Activated naive CD4-positive, alpha-beta T cell treated with Interleukin-2 at 50 U/mL for 16 hours (primary cell): ENCODE data around the gene TECPR1.

Experiments
- DNase-seq: peaks from one replicate; pipeline ENCODE4 v3.0.0-alpha.2; 2020

The TECPR1 gene

DNA sequence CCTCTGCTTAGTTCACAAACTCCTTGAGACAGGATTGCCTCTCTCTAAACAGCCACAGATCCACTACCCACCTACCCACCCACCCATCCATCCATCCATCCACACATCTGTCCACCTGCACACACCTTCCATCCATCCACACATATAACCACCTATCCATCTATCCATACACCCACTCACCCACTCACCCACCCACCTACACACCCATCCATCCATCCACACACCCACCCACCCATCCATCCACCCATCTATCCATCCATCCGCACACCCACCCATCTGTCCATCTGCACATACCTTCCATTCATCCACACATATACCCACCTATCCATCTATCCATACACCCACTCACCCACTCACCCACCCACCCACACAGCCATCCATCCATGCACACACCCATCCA is 9.7 kb downstream of the TECPR1 start:
- DNase-seq: no peak

DNA sequence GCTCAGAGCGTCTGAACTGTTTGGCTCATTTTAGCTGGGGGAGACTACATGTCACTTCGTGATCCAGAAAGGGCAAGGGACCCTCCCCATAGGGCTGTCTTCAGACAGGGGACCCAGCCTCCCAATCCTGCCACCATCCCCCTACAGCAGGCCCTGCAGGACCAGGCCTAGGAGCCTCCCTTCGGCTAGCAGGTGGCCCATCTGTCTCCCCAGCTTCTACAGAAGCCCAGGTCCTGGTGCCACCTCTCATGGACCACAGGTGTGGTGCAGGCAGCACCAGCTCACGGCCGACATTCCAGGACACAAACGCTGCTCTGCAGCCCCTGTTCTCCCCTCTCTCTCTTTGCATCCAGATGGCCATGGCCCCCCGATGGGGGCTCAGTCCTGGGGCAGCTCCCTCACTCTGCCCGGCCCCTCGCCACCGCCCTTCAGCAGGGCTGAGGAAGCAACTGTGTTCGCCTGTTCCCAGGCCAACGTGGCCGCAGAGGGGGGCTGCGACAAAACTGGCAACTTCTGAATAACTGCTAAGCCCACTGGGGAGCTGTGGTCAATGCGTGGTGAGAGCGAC is 10.3 kb downstream of the TECPR1 start:
- DNase-seq: no peak

DNA sequence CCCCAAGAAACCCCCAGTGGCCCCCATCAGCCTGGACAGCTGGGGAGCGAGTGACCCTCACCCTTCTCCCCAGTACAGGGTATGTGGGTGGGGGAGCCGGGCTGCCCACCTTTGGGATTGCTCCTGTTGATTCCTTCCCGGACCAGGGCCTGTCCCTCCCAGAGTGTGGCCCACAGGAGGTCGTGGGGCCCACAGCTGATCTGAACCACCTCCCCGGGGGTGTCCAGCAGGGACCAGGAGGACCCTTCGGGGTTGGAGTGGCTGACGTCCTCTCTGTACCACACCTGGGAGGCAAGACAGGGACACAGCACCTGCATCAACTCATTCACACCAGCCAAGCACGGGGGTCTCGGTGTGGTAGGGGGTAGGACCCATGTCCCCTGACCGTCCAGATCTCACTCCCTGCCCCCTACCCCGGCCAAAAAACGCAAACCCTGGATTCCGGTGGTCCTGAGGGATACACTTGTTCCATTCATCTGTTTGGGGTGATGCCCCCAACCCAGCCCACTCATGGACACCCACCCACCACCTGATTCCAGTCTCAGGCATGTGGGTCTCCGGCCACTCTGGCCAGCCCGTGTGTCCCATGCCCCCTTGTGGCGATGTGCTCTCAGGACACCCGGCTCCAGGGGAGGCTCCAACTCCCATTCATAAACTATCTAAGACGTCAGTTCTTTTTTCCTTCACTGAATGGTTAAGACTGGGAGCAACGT is 10.9 kb downstream of the TECPR1 start:
- peak; percentile 6 for DNase-seq

DNA sequence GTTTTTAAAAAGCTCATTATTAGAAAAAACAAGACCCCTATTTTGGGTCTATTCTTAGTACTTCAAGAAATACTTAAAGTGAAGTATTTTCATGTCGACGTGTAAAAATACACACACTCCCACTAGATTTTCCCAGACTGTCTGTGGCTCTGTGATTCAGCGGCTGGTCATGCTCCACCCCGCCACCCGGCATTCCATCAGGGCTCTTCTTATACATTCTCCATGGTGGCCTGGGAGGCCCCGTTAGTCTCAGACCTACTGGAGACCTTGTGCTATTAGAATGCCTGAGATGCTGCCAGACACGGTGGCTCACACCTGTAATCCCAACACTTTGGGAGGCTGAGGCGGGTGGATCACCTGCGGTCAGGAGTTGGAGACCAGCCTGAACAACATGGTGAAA is 13.1 kb downstream of the TECPR1 start:
- no peak for DNase-seq

DNA sequence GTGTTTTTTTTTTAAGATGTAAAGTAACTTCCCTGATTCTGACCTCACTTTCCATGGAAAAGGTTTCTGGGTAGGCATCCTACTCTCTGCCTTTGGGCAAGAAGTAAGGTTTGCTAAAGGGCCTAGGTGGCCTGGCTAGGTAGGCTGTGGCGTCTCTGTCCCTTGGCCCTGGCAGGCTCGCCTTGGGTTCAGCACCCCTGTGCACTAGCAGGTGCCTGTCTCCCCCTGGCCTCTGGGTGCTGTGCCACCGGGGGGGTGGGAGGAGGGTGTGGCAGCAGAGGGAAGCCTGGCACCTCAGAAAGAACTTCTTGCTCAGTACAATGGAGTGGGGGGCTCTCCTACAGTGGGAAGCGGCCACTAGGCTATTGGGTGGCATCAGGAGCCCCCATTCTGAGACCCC is 14.0 kb downstream of the TECPR1 start:
- DNase-seq: no peak

DNA sequence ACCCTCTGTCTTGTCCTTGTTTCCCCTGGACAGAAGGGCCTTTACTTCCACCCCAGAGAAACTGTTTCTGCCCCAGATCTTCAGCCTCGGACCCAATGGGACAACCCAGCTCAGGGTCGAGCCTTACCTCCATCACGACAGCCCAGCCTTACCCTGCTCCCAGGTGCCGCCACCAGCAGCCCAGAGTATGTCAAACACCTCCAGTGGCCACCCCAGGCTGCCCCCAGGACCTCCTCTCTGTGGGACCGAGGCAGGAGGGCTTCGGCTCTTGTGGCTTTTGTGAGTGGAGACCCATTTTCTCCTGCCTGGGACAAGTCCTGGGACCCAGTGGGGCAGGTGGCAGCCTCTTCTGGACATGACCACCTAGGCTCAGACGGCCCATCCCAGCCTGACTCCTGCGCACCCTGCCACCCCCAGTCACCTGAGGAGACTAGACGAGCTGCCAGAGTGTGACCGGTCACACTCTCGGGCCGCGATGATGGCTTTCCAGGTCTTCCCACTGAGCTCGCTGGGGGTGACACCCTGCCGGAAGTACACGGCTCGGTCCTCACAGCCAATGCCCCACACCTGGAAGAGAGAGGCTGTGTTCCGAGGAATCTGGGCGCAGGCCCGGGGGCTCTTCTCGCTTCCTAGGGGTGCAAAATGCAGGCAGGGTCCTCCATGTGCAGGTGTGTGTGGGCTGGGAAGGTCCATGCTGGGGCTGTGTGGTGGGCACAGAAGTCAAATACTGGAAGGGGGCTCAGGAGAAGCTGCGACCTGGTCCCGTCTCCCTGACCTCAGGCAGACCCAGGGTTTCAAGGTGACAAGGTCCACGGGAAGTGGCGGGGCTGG is 15.5 kb downstream of the TECPR1 start:
- DNase-seq: no peak

DNA sequence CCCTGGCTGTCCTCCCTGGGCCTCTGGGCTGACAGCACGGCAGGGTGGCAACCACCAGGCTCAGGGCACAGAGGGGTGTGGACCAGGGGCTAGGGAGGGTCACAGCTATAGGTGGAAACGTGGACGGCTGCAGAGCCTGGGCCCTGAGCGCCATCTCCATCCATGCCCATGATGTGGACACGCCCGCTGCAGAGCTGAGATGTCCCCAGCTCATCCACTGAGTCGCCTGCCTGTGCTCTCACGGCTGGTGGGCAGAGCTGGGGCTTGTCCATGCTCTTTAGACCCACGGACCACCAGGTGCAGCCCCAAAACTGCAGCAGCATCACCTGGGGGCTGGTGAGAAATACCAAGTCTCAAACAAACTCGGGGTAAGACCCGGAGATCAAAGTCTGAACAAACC is 16.1 kb downstream of the TECPR1 start:
- no peak for DNase-seq

DNA sequence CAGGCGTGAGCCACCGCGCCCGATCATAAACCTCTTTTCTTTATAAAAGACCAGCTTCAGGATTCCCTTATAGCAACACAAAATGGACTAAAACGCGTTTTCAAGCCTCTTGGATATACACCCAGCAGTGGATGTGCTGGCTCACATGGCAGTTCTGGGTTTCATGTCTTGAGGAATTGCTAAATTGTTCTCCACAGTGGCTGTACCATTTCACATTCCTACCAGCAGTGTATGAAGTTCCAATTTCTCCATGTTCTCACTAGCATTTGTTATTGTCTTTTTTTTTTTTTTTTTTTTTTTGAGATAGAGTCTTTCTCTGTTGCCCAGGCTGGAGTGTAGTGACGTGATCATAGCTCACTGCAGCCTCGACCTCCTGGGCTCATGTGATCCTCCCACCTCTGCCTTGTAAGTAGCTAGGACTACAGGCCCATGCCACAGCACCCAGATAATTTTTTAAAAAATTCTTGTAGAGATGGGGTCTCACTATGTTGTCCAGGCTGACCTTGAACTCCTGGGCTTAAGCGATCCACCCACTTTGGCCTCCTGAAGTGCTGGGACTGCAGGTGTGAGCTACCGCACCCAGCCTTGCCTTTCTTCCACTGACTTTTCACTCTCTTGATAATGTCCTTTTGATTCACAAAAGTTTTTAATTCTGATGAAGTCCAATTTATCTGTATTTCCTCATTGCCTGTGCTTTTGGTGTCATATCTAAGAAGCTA is 17.4 kb downstream of the TECPR1 start:
- no peak for DNase-seq

DNA sequence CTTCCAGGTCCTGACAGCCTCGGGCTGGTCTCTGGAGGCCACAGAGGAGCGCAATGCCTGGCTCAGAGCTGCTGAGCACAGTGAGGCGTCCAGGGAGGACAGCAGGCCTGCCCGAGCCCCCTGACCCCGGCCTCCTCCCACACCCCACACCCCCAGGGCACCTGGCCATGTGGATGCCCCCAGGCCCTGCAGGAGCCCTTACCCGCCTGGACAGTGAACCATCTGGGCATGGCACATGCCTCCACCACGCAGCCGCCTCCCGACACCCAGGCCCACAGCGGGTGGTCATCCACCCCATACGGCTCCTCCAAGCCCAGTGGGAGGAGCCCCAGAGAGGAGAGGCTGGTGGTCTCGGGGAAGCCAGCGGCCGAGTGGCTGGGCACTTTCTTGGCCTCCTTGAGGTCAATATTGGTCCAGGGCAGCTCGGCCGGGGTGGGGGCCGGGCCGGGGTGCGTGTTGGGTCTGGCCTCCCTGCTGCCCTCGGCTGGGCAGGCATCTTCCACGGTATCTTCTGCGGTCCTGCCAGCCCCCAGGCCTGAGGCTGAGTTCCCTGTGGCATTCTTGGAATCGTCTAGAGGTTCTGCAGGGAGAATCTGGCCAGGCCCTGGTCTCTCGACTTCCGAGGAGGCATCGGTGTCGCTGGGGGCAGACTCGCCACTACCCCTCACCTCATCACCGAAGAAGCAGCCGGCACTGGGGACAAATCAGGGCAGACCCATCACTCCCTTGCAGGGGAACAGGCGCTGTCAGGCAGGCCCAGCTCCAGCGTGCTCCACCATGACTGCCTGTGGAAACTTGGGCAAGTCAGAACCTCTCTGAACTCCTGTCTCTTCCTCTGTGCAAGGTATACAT is 18.6 kb downstream of the TECPR1 start:
- no peak for DNase-seq

DNA sequence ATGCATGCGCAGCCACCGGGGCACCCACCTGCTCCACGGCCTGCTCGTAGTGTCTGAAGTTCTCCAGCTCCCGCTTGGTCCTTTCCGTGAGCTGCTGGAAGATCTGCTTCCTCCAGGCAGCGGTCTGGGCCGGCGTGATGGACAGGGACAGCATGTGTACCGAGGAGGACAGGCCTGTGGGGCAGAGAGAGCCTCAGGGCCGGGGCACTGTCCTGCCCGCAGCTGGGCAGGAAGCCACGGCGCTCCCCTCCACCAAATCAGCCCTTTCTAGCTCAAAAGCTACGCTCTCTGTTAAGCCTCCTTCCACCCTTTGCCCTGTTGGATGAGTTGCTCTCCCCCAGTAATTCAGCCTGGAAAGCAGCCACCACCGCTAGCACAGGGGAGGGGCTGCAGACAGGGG is 19.2 kb downstream of the TECPR1 start:
- DNase-seq: no peak

DNA sequence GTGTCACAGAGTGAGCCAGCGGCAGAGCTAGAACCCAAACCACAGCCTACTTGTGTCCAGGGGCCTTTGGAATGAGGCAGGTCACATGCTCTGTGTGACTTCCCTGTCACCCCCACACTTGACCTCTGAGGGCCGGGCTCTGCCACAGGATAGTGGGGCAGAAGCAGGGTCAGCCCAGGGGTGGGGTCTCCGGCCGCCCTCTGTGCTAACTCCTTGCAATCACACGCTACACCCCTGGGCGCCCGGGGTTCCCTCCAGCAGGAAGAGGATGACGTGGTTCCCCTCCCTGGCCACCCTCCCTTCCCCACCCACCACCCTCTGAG is 19.8 kb downstream of the TECPR1 start:
- no peak for DNase-seq

DNA sequence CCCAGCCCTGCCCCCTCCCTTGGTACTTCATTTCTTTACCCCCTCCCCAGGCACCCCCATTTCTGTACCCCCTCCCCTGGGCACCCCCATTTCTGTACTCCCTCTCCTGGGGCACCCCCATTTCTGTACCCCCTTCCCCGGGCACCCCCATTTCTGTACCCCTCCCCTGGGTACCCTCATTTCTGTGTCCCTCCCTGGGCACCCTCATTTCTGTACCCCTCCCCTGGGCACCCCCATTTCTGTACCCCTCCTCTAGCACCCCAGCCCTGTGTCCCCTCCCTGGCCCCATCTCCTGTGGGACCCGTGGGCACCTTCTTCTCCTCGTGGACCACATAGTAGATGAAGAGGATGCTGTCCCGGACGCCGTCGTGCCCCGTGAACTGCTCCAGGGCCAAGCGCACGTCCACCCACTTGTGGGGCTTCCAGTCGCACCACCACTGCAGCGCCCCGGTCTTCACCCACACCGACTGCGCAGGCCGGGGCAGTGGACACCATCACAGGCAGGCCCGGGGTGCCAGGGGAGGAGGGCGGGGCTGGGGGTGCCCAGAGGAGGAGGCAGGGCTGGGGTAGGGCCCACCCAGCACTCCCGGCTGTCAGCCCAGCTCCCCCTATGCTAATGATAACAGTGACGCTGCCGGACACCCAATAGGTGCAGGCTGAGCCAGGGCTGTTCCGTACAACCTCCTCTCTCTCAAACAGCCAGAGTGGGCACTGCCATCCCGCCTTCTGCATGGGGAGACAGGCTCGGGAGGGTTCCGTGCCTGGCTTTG is 20.4 kb downstream of the TECPR1 start:
- no peak for DNase-seq

DNA sequence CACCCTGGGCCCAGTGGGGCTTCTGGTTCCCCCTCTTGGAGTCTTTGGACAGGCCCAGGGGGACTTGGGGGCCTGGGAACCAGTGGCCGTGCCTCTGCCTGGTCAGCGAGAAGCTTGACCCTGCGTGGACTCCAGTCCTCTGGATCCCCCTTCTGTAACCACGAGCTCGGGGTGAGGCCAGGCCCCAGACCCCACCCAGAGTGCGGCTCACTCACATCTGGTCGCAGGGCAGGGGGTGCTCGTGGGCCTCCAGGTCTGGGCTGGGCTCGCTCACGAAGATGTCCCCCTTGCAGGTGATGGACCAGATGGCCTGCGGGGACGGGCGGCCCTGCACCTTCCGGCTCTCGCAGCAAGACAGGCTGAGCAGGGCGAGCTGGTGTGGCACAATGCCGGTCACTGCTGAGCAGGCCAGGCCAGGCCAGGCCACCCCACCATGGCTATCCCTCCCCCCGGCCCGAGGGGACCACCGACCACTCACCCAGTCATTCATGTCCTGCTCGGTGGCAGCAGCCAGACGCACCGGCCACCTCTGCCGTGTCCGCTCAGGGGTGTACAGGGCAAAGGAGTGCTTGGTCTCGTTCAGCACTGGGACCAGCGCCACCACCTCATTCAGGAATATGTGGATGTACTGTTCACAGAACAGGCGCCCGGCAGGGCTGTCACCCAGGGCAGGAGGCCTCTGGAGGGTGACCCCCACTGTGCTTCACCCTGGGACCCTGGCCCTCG is 21.1 kb downstream of the TECPR1 start:
- DNase-seq: no peak

DNA sequence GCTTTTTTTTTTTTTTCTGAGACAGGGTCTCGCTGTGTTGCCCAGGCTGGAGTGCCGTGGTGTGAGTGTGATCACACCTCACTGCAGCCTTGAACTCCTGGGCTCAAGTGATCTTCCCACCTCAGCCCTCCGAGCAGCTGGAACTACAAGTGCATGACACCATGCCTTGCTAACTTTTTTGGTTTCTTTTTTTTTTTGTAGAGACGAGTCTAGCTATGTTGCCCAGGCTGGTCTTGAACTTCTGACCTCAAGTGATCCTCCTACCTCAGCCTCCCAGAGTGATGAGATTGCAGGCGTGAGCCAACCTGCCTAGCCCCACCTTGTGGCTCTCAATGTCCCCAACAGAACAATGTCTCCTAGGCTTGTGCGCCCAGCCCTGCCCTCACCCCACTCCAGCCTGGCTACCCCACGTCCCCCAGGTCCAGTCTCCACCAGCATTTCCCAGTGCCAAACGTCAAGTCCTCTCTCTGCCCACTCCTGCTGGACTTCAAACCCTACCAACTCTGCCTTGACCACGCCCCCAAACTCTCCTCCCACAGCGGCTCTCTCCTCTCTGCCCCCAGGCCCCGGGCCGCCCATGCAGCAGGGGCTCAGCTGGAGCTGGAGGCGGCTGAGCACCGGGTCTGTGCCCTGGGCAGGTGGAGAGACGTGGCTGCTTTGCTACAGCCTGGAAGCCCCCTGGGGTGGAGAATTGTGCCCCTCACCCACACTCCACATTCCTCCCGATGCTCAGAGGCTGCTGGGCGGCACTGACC is 21.9 kb downstream of the TECPR1 start:
- no peak for DNase-seq

DNA sequence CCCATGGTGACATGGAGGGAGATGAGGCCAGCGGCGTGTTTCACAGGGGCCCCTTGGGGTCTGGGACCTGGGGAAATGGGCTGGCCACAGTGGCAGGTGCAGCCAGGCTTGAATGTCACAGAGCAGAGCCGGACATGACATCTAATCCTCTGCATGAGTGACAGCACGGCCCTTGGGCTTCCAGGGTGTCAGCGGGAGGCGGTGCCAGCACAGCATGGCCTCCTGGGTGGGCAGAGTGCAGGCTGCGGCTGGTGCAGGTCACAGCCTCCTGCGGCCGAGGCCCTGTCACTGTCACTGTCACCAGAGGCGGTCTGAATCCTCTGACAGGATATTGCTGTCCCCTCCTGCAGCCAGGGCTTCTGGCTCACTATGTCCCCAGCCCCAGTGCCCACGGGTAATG is 22.6 kb downstream of the TECPR1 start:
- no peak for DNase-seq

DNA sequence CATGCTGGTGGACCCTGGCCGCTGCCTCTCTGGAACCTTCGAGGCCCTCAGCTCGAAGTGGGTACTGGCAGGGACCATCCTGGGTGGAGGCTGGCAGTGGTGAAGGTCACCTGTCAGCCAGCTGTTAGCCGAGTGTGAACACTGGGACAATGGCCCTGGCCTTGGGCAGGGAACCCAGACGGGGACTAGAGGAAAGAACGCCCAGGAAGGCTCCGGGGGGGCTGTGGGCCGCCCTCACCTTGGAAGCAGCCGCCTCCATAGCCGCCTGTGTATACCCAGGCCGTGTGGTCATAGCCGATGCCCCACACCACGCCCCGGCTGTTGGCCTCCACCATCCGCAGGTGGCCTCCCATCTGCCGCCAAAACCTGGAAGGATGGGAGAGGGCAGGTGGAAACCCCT is 23.2 kb downstream of the TECPR1 start:
- DNase-seq: no peak

DNA sequence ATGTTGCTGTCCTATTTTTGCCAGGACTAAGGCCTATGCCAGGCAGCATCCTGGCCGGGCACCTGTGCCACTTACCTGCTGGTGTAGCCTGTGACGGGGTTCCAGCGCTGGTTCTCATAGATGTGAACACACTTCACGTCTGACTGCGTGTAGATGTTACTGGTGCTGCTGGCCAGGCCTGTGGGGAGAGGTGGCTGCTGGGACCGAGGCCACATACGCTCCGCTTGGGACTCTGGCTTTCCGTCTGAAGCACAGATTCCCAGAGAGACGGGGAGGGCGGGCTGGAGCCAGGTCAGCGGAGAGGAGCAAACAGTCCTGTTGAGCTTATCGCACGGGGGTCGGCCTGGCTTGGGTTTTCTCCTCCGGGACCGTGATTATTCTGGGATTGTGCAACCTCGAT is 24.1 kb downstream of the TECPR1 start:
- DNase-seq: no peak

DNA sequence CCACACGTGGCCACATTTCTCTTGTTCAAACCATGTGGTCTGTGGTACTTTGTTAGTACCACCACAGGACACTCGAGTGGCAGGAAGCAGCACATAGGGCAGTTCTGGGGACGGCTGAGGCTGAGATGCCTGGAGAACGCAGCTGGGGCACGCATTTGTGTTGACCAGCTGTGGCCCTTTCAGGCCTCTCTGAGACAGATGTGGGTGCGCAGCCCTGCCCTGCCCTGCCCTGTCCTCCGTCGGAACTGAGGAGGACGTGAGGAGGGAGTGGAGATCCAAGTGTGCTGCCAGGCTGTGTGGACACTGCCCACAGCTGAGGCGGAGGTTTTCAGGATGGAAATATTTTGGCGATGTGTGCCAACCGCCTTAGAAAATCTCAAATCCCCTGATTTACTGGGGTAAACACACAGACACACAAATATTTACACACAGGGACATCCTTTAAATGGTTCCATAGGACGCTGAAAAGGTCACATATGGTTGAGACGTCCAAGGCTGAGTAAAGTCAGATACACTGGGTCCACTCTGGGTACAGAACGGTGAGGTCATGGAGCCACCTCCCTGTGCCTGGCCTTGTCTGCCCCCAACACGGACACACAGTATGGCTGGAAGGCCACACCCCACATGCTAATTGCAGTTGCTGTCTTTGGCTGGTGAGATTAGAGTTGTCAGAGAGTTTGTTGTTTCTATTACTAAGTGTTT is 26.0 kb downstream of the TECPR1 start:
- DNase-seq: no peak

DNA sequence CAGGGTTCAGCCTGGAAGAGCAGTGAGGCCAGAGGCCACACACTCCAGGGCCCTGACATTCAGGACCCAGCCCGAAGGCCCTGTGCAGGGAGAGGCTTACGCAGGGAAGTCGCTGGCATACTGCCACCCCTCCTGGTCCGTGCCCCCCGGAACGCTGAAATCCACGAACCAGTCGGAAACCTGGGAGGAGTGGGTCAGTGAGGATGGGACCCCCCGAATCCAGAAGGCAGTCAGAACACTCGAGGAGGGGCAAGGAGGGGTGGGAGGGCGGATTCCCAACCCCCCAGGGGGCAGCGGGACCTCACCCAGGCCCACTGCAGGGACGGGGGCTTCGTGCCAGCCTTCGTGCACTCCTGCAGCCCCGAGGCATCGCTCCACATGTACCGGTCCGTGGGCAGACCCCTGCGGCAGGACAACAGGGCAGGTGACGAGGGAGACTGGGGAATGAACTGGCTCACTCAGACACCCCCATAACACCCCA is 27.3 kb downstream of the TECPR1 start:
- DNase-seq: no peak
